ENCODE results near the gene POU2F1.
A peak's percentile ranks its signal among the peaks of the same experiment; 100 is the strongest.

POU2F1 gene

GRCh38 chr1:167441222-167441621, 220.5 kb downstream of the POU2F1 start:
- DNase-seq (ENCODE audit: low spot score): no peak
- no peak overlapping the region for H3K4me3 ChIP-seq
- no peak for TF ChIP-seq CTCF (IDR thresholded peaks at IDR 0.05)
- H3K27ac ChIP-seq: no peak overlapping the region

GRCh38 chr1:167442142-167442848, 221.6 kb downstream of the POU2F1 start:
- DNase-seq (ENCODE audit: low spot score): no peak
- peak; percentile 70 for TF ChIP-seq CTCF (IDR thresholded peaks at IDR 0.05)
- no peak overlapping the region for H3K27ac ChIP-seq
- H3K4me3 ChIP-seq: no peak overlapping the region

GRCh38 chr1:167442854-167443565, 222.3 kb downstream of the POU2F1 start:
- Histone ChIP-seq H3K4me3 (no peak overlapping the region), H3K27ac (no peak overlapping the region)
- no peak for TF ChIP-seq CTCF (IDR thresholded peaks at IDR 0.05)
- DNase-seq (ENCODE audit: low spot score): no peak

- no peak overlapping the region for H3K4me3 ChIP-seq
- no peak overlapping the region for H3K27ac ChIP-seq
- DNase-seq (ENCODE audit: low spot score): no peak
- no peak for TF ChIP-seq CTCF (IDR thresholded peaks at IDR 0.05)
Observed at GRCh38 chr1:167443757-167444156, 223.1 kb downstream of the POU2F1 start.

GRCh38 chr1:167446966-167447365, 226.3 kb downstream of the POU2F1 start:
- no peak overlapping the region for H3K4me3 ChIP-seq
- TF ChIP-seq CTCF (IDR thresholded peaks at IDR 0.05): no peak
- DNase-seq (ENCODE audit: low spot score): peak; percentile 1
- H3K27ac ChIP-seq: no peak overlapping the region

- peak; percentile 57 for DNase-seq (ENCODE audit: low spot score)
- H3K27ac ChIP-seq: no peak overlapping the region
- H3K4me3 ChIP-seq: no peak overlapping the region
- TF ChIP-seq CTCF (IDR thresholded peaks at IDR 0.05): no peak
Observed at GRCh38 chr1:167447521-167448136, 226.9 kb downstream of the POU2F1 start.
